ENCODE measurements around the gene PSMD13.

PSMD13 gene

DNA sequence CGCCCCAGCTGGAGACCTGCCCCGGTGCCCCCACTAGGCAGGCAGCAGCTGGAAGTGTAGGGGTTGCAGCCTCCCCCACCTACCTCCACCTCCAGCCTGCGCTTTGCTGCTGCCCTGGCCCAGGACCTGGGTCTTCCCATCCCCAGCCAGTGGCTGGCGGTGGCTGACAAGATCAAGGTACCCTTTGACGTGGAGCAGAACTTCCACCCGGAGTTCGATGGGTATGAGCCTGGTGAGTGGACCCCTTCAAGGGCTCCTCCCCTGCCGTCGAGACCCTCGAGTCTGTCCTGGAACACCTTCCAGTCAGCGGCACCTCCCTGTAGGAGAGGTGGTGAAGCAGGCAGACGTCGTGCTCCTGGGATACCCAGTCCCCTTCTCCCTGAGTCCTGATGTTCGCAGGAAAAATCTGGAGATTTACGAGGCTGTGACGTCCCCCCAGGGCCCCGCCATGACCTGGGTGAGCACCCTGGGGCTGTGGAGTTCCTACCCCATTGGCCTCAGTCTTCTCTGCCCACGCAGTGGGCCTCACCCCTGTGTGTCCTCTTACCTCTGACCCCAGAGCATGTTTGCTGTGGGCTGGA is 56.6 kb downstream of the PSMD13 start:
- TF ChIP-seq, protein P1, sequence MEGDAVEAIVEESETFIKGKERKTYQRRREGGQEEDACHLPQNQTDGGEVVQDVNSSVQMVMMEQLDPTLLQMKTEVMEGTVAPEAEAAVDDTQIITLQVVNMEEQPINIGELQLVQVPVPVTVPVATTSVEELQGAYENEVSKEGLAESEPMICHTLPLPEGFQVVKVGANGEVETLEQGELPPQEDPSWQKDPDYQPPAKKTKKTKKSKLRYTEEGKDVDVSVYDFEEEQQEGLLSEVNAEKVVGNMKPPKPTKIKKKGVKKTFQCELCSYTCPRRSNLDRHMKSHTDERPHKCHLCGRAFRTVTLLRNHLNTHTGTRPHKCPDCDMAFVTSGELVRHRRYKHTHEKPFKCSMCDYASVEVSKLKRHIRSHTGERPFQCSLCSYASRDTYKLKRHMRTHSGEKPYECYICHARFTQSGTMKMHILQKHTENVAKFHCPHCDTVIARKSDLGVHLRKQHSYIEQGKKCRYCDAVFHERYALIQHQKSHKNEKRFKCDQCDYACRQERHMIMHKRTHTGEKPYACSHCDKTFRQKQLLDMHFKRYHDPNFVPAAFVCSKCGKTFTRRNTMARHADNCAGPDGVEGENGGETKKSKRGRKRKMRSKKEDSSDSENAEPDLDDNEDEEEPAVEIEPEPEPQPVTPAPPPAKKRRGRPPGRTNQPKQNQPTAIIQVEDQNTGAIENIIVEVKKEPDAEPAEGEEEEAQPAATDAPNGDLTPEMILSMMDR (IDR thresholded peaks at IDR 0.05; ENCODE audit: low read length) = no peak
- TF ChIP-seq EZH2 (optimal IDR thresholded peaks at IDR 0.05; ENCODE audit: low read depth, low read length) (no peak), EZH2phosphoT487 (IDR thresholded peaks at IDR 0.05; ENCODE audit: low read length) (no peak)

DNA sequence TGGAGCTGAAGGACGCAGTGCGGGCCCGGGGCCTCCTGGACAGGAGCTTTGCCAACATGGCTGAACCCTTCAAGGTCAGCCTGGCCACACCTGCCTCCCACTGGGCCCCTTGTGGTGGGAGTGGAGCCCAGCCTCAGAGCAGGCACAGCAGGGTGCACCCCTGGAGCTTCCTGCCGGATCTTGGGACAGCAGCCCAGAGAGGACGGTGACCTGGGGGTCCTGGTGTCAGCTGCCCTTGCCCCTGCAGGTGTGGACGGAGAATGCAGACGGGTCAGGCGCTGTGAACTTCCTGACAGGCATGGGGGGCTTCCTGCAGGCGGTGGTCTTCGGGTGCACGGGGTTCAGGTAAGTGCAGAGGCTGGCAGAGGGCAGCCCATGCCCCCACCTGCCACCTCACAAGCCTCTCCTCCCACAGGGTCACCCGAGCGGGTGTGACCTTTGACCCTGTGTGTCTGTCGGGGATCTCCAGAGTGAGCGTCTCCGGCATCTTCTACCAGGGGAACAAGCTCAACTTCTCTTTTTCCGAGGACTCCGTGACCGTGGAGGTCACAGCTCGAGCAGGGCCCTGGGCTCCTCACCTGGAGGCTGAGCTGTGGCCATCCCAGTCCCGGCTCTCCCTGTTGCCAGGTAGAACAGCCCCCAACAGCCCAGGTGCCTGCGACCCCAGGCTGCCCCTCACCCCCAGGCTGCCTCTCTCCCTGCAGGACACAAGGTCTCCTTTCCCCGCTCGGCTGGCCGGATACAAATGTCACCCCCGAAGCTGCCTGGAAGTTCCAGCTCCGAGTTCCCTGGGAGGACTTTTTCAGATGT is 57.3 kb downstream of the PSMD13 start:
- Histone ChIP-seq H4K20me1 (ENCODE audit: insufficient read depth, low read length) (no peaks in the 10 kb centered on the region), H3K36me3 (replicated peaks; ENCODE audit: insufficient read depth, low read length) (no peaks in the 10 kb centered on the region), H3K79me2 (ENCODE audit: low read length) (no peaks in the 10 kb centered on the region), H3F3A (ENCODE audit: insufficient read depth, low read length) (no peaks in the 10 kb centered on the region), H3K9me3 (replicated peaks; ENCODE audit: insufficient read depth, low read length) (no peaks in the 10 kb centered on the region), H3K9ac (ENCODE audit: low read length) (no peak overlapping the region), H2AFZ (ENCODE audit: low read length) (no peak overlapping the region), H3K4me3 (ENCODE audit: low read length) (no peak overlapping the region), H3K4me1 (ENCODE audit: low read length) (no peaks in the 10 kb centered on the region), H3K9me2 (replicated peaks; ENCODE audit: insufficient read depth, low read length) (no peaks in the 10 kb centered on the region), H3K27me3 (replicated peaks; ENCODE audit: insufficient read depth, low read length) (peaks cover 13% of the 10 kb centered on the region), H3K27ac (ENCODE audit: low read length) (no peak overlapping the region), H3K4me2 (ENCODE audit: low read depth, low read length) (no peak overlapping the region)
- TF ChIP-seq EZH2 (optimal IDR thresholded peaks at IDR 0.05; ENCODE audit: low read depth, low read length) (no peak), EZH2phosphoT487 (IDR thresholded peaks at IDR 0.05; ENCODE audit: low read length) (no peak)
- TF ChIP-seq, protein P1 (IDR thresholded peaks at IDR 0.05; ENCODE audit: low read length) = no peak
- DNase-seq = no peak

More for the DNA sequence above, 56.6 kb downstream of the PSMD13 start:
- Histone ChIP-seq H3K4me1 (ENCODE audit: low read length) (no peaks in the 10 kb centered on the region), H3K27ac (ENCODE audit: low read length) (no peak overlapping the region), H3K27me3 (replicated peaks; ENCODE audit: insufficient read depth, low read length) (peaks cover 10% of the 10 kb centered on the region), H3F3A (ENCODE audit: insufficient read depth, low read length) (no peaks in the 10 kb centered on the region), H3K9ac (ENCODE audit: low read length) (no peak overlapping the region), H3K36me3 (replicated peaks; ENCODE audit: insufficient read depth, low read length) (no peaks in the 10 kb centered on the region), H4K20me1 (ENCODE audit: insufficient read depth, low read length) (no peaks in the 10 kb centered on the region), H3K4me3 (ENCODE audit: low read length) (no peak overlapping the region), H3K79me2 (ENCODE audit: low read length) (no peaks in the 10 kb centered on the region), H3K4me2 (ENCODE audit: low read depth, low read length) (no peak overlapping the region), H2AFZ (ENCODE audit: low read length) (no peak overlapping the region), H3K9me2 (replicated peaks; ENCODE audit: insufficient read depth, low read length) (no peaks in the 10 kb centered on the region), H3K9me3 (replicated peaks; ENCODE audit: insufficient read depth, low read length) (no peaks in the 10 kb centered on the region)
- no peak for DNase-seq

DNA sequence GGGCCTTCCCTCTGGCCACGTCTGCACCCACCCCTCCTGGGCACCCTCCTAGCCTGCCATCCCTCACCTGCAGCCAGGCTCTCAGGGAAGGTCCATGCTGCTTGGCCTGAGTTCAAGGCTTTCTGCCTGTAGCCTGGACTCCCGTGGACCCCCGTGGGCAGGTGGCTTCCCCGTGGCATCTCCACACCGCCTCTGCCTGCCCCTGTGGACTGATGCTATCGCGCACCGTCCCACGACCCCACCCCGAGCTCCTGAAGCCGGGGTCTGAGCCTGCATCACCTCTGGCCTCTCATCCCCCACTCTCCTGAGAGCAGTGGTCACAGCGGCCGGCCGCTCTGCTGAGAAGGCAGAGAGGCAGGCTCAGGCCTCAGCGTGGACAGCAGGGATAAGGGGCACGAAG is 58.0 kb downstream of the PSMD13 start:
- H3F3A ChIP-seq (ENCODE audit: insufficient read depth, low read length) = no peaks in the 10 kb centered on the region
- H3K4me3 ChIP-seq (ENCODE audit: low read length) = no peak overlapping the region
- no peaks in the 10 kb centered on the region for H3K36me3 ChIP-seq (replicated peaks; ENCODE audit: insufficient read depth, low read length)
- H4K20me1 ChIP-seq (ENCODE audit: insufficient read depth, low read length) = no peaks in the 10 kb centered on the region
- H3K27ac ChIP-seq (ENCODE audit: low read length) = no peak overlapping the region
- TF ChIP-seq EZH2 (optimal IDR thresholded peaks at IDR 0.05; ENCODE audit: low read depth, low read length) = no peak
- no peak for TF ChIP-seq EZH2phosphoT487 (IDR thresholded peaks at IDR 0.05; ENCODE audit: low read length)
- TF ChIP-seq, protein P1 (IDR thresholded peaks at IDR 0.05; ENCODE audit: low read length) = no peak
- H3K79me2 ChIP-seq (ENCODE audit: low read length) = no peaks in the 10 kb centered on the region
- H3K4me2 ChIP-seq (ENCODE audit: low read depth, low read length) = no peak overlapping the region
- H3K9me2 ChIP-seq (replicated peaks; ENCODE audit: insufficient read depth, low read length) = no peaks in the 10 kb centered on the region
- no peaks in the 10 kb centered on the region for H3K9me3 ChIP-seq (replicated peaks; ENCODE audit: insufficient read depth, low read length)
- DNase-seq = no peak
- H3K4me1 ChIP-seq (ENCODE audit: low read length) = no peaks in the 10 kb centered on the region
- H2AFZ ChIP-seq (ENCODE audit: low read length) = no peak overlapping the region
- H3K27me3 ChIP-seq (replicated peaks; ENCODE audit: insufficient read depth, low read length) = peaks cover 20% of the 10 kb centered on the region
- no peak overlapping the region for H3K9ac ChIP-seq (ENCODE audit: low read length)

Data from MM.1S (cell line).